Subcutaneous adipose tissue (tissue), 4 donors: Measurements from ENCODE around the gene JAKMIP2. TPM values are rescaled to one million over a fixed set of nuclear protein-coding genes. Genes with fewer than 3 reads are reported as not detected.

Experiments
- total RNA-seq, 4 donors: library from RNA; depleted of rRNA; stranded (reverse); fragments of >200 nt; gene quantifications; one replicate each; pipeline ENCODE4 v1.1.0, GENCODE V29; 2016
- TF ChIP-seq, protein P1 (sequence below): fragments of 450-650 bp; IDR thresholded peaks from one replicate; pipeline ENCODE4 v1.5.1; 2016; ENCODE audit warnings: low read depth, mild to moderate bottlenecking, control low read depth, antibody characterized with exemption, moderate library complexity

JAKMIP2 gene
- total RNA-seq, 4 donors from 2014 or later: 0.19 to 13.4 (median 2.0) TPM; not detected in 1

DNA sequence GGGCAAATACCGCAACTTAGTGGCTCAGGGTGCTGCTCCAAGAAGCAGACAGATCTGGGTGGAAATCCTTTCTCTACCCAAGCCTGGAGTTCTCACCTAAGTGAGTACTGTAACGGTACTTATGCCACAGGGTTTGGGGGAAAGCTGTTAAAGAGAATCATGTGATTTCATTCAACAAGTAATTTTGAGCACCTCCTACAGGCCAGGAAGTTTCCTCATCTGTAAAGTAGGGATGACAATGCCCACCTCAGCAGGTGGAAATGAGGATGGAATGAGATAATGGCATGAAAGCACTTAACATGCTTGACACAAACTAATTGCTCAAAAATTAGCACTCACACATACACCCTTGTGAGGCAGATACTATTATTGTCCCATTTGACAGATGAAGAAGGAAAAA is 114.1 kb downstream of the JAKMIP2 start:
- TF ChIP-seq, protein P1, sequence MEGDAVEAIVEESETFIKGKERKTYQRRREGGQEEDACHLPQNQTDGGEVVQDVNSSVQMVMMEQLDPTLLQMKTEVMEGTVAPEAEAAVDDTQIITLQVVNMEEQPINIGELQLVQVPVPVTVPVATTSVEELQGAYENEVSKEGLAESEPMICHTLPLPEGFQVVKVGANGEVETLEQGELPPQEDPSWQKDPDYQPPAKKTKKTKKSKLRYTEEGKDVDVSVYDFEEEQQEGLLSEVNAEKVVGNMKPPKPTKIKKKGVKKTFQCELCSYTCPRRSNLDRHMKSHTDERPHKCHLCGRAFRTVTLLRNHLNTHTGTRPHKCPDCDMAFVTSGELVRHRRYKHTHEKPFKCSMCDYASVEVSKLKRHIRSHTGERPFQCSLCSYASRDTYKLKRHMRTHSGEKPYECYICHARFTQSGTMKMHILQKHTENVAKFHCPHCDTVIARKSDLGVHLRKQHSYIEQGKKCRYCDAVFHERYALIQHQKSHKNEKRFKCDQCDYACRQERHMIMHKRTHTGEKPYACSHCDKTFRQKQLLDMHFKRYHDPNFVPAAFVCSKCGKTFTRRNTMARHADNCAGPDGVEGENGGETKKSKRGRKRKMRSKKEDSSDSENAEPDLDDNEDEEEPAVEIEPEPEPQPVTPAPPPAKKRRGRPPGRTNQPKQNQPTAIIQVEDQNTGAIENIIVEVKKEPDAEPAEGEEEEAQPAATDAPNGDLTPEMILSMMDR: no peak

DNA sequence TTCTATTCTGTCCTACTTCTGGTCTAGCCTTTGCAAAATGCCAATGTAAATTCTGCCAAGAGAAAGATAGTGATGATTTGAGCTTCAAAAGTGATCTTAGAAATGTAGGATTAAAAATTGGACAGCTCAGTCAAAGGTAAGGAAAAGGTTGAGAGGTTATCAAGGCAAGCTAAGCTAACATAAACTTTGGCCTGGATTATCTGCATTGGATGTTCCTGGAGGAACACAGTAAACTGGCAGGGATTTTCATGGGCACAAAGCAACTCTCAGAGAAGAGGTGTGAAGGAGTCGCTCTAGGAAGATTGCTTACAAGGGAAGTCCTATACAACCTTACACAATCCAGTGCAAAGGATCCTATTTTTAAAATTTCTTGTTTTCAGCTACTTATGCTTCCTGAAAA is 115.2 kb downstream of the JAKMIP2 start:
- TF ChIP-seq, protein P1: no peak

DNA sequence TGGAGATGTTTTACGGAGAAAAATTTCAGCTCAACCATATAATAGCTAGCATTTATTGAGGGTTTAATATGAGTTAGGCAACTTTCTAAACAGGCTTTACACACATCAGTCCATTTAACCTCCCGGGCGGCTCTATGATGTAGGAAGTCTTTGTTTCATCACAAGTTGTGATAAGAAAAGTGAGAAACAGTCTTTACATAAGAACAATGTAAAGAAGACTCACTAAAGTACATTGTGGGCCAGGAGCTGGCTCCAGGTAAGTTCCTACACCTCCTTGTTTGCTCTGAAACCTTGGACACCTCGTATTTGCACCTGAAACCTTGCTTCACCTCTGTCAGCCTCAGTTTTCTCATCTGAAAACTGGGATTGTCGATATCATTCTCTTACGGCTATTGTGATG is 116.1 kb downstream of the JAKMIP2 start:
- TF ChIP-seq, protein P1: no peak

DNA sequence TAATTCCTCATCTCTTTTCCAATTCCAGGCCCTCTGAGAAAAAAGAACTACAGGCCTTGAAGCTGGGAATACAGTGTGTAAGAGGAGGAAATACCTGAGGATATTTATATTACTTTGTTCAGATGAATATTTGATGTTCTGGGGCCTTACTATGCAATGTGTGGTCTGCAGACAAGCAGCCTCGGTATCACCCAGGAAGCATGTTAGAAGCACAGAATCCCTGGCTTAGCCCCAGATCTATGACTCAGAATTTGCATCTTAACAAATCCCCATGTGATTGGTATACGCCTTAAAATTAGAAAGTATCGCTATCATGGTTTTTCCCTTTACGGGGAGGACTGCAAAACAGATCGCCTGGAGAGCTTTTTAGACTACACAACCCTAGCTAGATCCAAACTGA is 121.0 kb downstream of the JAKMIP2 start:
- TF ChIP-seq, protein P1: no peak

DNA sequence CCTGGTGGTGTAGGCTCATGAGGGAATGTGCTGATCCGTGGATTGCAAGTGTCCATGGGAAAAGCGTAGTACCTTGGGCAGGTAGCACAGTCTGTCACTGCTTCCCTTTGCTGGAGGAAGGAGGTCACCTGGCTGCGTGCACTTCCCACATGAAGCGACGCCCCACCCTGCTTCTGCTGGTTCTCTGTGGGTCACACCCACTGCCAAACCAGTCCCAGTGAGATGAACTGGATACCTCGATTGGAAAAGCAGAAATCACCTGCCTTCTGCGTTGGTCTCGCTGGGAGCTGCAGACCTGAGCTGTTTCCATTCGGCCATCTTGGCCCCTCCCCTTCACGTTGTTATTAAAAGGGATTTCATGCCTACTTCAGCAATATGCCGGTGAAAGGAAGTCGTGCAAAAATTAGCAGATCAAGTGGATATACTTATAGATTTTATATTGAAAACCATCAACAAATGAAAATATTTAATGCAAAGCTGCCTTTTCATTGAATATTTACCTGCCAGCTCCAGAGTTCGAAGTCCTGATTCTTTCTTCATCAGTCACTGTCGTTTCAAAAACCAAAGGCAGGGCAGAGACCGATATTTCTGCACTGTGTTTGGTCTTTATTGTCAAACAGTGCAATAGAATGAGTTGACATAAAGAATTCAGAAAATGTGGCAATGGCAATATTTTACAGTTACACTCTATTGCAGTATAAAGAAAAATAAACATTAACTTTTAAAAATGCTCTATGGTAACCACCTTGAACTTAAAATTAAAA is 123.2 kb downstream of the JAKMIP2 start:
- TF ChIP-seq, protein P1: no peak

DNA sequence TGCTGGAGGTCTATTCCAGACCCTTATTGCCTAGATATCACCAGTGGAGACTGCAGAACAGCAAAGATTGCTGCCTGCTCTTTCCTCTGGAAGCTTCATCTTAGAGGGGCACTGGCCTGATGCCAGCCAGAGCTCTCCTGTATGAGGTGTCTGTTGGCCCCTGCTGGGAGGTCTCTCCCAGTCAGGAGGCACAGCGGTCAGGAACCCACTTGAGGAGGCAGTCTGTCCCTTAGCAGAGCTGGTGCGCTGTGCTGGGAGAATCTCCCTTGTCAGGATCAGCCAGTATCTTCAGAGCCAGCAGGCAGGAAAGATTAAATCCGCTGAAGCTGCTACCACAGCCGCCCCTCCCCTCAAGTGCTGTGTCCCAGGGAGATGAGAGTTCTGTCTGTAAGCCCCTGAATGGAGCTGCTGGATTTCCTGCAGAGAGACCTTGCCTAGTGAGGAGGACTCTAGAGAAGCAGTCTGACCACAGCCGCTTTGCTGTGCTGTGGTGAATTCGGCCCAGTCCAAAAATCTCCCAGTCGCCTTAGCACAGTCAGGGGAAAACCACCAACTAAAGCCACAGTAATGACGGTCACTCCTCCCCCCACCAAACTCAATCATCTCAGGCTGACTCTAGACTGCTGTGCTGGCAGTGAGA is 124.1 kb downstream of the JAKMIP2 start:
- TF ChIP-seq, protein P1: no peak

DNA sequence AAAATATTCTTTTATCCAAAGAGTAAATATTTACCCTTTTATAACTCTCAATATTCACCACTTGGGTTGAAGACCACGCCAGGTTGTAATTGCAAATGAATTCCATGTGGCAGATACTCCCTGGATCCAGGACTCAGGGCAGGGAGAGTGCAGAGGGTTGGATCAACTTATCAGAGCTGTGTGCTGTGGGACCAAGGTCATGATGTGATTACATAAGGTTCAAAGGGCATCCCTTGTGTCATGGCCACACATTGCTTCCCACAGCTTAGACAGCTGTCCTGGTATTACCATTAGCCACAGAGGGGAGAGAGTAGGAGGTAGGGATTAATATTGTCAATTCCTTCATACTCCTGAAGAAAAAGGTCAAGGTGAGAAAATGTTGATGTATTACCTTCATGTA is 133.9 kb downstream of the JAKMIP2 start:
- TF ChIP-seq, protein P1: no peak
